CD4-positive, alpha-beta T cell (primary cell): ENCODE results near the gene ZC3HAV1L. TPM values are rescaled to one million over a fixed set of nuclear protein-coding genes. Genes with fewer than 3 reads are reported as not detected.
A peak's percentile ranks its signal among the peaks of the same experiment; 100 is the strongest.

Experiments used
- ATAC-seq: fragments of 200-7000 bp; cut with Tn5 transposase; one replicate; pipeline ENCODE4 v1.10.0; 2022; ENCODE audit warnings: mild to moderate bottlenecking; ENCODE audit not compliant: poor library complexity
- CTCF ChIA-PET: fragments of 350-600 bp; sonication (Branson Sonifier 250); formaldehyde crosslinking; loops from one replicate; lab custom pipeline; 2021; ENCODE audit warnings: antibody characterized with exemption, inconsistent platforms; lab: Charles Lee
- POLR2A ChIA-PET: fragments of 350-600 bp; sonication (Branson Sonifier 250); formaldehyde crosslinking; loops from one replicate; lab custom pipeline; 2021; ENCODE audit warnings: antibody characterized with exemption, inconsistent platforms; lab: Charles Lee
- DNase-seq, 14 experiments: peaks; one replicate each; pipeline ENCODE4 v3.0.0-alpha.2; 2013 to 2020; ENCODE audit warnings: mixed read lengths in 2 of 14
- H3K27ac ChIP-seq, 2 donors: one replicate each; pipeline versions ENCODE4 v1.5.1 to v1.7.0; 2013; ENCODE audit warnings: low read length in 2 of 2, low read depth in 1 of 2, mild to moderate bottlenecking in 1 of 2
- H3K27me3 ChIP-seq, 2 experiments: 1 replicate in 1 of 2; 2 replicates in 1 of 2; pipeline versions ENCODE4 v1.6.1 to v1.7.0; 2013; ENCODE audit warnings: low read length in 2 of 2, control low read depth in 1 of 2, mild to moderate bottlenecking in 1 of 2, moderate library complexity in 1 of 2; ENCODE audit not compliant: insufficient read depth in 2 of 2, control insufficient read depth in 1 of 2
- H3K36me3 ChIP-seq: one replicate; pipeline ENCODE4 v1.6.1; 2013; ENCODE audit warnings: low read length, control low read depth; ENCODE audit not compliant: insufficient read depth
- H3K4me1 ChIP-seq: one replicate; pipeline ENCODE4 v1.6.1; 2013; ENCODE audit warnings: low read length, control low read depth; ENCODE audit not compliant: insufficient read depth
- H3K4me3 ChIP-seq: one replicate; pipeline ENCODE4 v1.5.1; 2013; ENCODE audit warnings: mild to moderate bottlenecking, low read length, moderate library complexity
- H3K9me3 ChIP-seq, 2 experiments: 1 replicate in 1 of 2; 2 replicates in 1 of 2; pipeline versions ENCODE4 v1.6.1 to v1.7.0; 2013; ENCODE audit warnings: low read length in 2 of 2, mild to moderate bottlenecking in 2 of 2, control low read depth in 1 of 2, moderate library complexity in 1 of 2; ENCODE audit not compliant: control insufficient read depth in 1 of 2, insufficient read depth in 1 of 2
- H3K27ac Mint-ChIP-seq: one replicate; pipeline ENCODE4 v1.8.0; 2020; ENCODE audit warnings: mixed read lengths
- H3K27me3 Mint-ChIP-seq: one replicate; pipeline ENCODE4 v1.8.0; 2021; ENCODE audit warnings: mixed read lengths
- H3K36me3 Mint-ChIP-seq: one replicate; pipeline ENCODE4 v1.8.0; 2021; ENCODE audit warnings: low read depth, mixed read lengths
- H3K4me1 Mint-ChIP-seq: one replicate; pipeline ENCODE4 v1.8.0; 2021; ENCODE audit warnings: low read depth, mixed read lengths
- H3K4me3 Mint-ChIP-seq: one replicate; pipeline ENCODE4 v1.8.0; 2020; ENCODE audit warnings: mild to moderate bottlenecking, mixed read lengths
- H3K9me3 Mint-ChIP-seq: one replicate; pipeline ENCODE4 v1.8.0; 2020; ENCODE audit warnings: mixed read lengths
- CTCF ChIP-seq: fragments of 200-600 bp; IDR thresholded peaks from one replicate; pipeline ENCODE4 v1.8.0; 2022; ENCODE audit warnings: antibody characterized with exemption, mild to moderate bottlenecking
- intact Hi-C, 2 experiments: fragments of 100-400 bp; cut with DNase I in 1 of 2; cut with micrococcal nuclease in 1 of 2; formaldehyde crosslinking; loops; one replicate each; pipeline versions ENCODE4 v1.15.1 to v1.9.0; 2023 to 2025; cut with DNase I, micrococcal nuclease
- total RNA-seq, 174 experiments: library from RNA in 2 of 174; stranded (reverse) in 2 of 174; gene quantifications; one replicate each; pipeline ENCODE4 v1.2.3 and lab custom pipeline; 2021 to 2026

The ZC3HAV1L gene
- total RNA-seq, 2 experiments from 2014 or later: 0.44 to 0.50 TPM

- TF ChIP-seq CTCF: no peak
- POLR2A ChIA-PET: interaction anchor here (1.1 to 2.4 kb wide), 5 partner anchors 12 to 36 kb away, joined by 3 to 10 read pairs (median 4); no protein-coding TSS in a partner anchor
- DNase-seq: peak in 2 of 14 experiments; percentile 32 to 37
- ATAC-seq: peak; percentile 45
- intact Hi-C loops: no loop called here
- Mint-ChIP-seq H3K4me1 (peaks cover 83% of the 10 kb centered on the region), H3K27me3 (no peaks in the 10 kb centered on the region), H3K27ac (peak overlapping the region; percentile 56), H3K4me3 (no peak overlapping the region), H3K36me3 (peaks cover 96% of the 10 kb centered on the region), H3K9me3 (no peaks in the 10 kb centered on the region)
- no peak overlapping the region for H3K4me3 ChIP-seq
- peaks cover 51% of the 10 kb centered on the region for H3K4me1 ChIP-seq
- peak overlapping the region in 1 of 2 donors; percentile 3 for H3K27ac ChIP-seq
- CTCF ChIA-PET: interaction anchor here (0.5 to 1.6 kb wide), 4 partner anchors 14 to 182 kb away, joined by 3 to 8 read pairs (median 5); no protein-coding TSS in a partner anchor
- peaks cover 97% of the 10 kb centered on the region for H3K36me3 ChIP-seq
- H3K9me3 ChIP-seq: no peaks in the 10 kb centered on the region
- H3K27me3 ChIP-seq: no peaks in the 10 kb centered on the region
Observed at GRCh38 chr7:139068544-139069399, 32.9 kb upstream of the ZC3HAV1L start.

- Histone ChIP-seq H3K4me3 (no peak overlapping the region), H3K27ac (no peak overlapping the region), H3K9me3 (no peaks in the 10 kb centered on the region), H3K36me3 (peaks cover 96% of the 10 kb centered on the region), H3K4me1 (peaks cover 34% of the 10 kb centered on the region), H3K27me3 (no peaks in the 10 kb centered on the region)
- ATAC-seq (no peak), DNase-seq (no peak)
- Mint-ChIP-seq H3K4me1 (peaks cover 76% of the 10 kb centered on the region), H3K27ac (peak overlapping the region; percentile 81), H3K9me3 (no peaks in the 10 kb centered on the region), H3K36me3 (peaks cover 95% of the 10 kb centered on the region), H3K27me3 (no peaks in the 10 kb centered on the region), H3K4me3 (no peak overlapping the region)
- intact Hi-C loops: no loop called here
- no peak for TF ChIP-seq CTCF
- POLR2A ChIA-PET: interaction anchor here (0.6 to 2.7 kb wide), 5 partner anchors 9 to 38 kb away, joined by 3 to 11 read pairs (median 4); no protein-coding TSS in a partner anchor
- CTCF ChIA-PET: interaction anchor here (0.8 kb wide), 1 partner anchor 14 kb away, joined by 3 read pairs; no protein-coding TSS in a partner anchor
Observed at GRCh38 chr7:139066315-139066714, 30.5 kb upstream of the ZC3HAV1L start.

- intact Hi-C loops: no loop called here
- H3K36me3 ChIP-seq: peaks cover 99% of the 10 kb centered on the region
- no peak for TF ChIP-seq CTCF
- no peak overlapping the region for H3K4me3 ChIP-seq
- peaks cover 40% of the 10 kb centered on the region for H3K4me1 ChIP-seq
- Mint-ChIP-seq H3K4me3 (no peak overlapping the region), H3K27me3 (no peaks in the 10 kb centered on the region), H3K27ac (peak overlapping the region; percentile 81), H3K36me3 (peaks cover 98% of the 10 kb centered on the region), H3K9me3 (no peaks in the 10 kb centered on the region), H3K4me1 (peaks cover 84% of the 10 kb centered on the region)
- no peak for ATAC-seq
- H3K9me3 ChIP-seq: no peaks in the 10 kb centered on the region
- CTCF ChIA-PET: interaction anchor here (0.9 kb wide), 1 partner anchor 10 kb away, joined by 3 read pairs; no protein-coding TSS in a partner anchor
- no peak for DNase-seq
- POLR2A ChIA-PET: interaction anchor here (1.2 to 2.7 kb wide), 6 partner anchors 10 to 54 kb away, joined by 3 to 11 read pairs (median 4); no protein-coding TSS in a partner anchor
- no peak overlapping the region for H3K27ac ChIP-seq
- H3K27me3 ChIP-seq: no peaks in the 10 kb centered on the region
Observed at GRCh38 chr7:139065323-139065722, 29.5 kb upstream of the ZC3HAV1L start.
